Memory B cell (primary cell): ENCODE results near the gene EXOC7.
A peak's percentile ranks its signal among the peaks of the same experiment; 100 is the strongest.

Experiments
- ATAC-seq: fragments of 150-1000 bp; cut with Tn5 transposase; 2 replicates; pipeline ENCODE4 v1.10.0; 2021; ENCODE audit warnings: low read depth, mild to moderate bottlenecking, moderate library complexity
- DNase-seq, 2 donors: peaks; one replicate each; pipeline ENCODE4 v3.0.0; 2022; ENCODE audit warnings: low spot score in 2 of 2
- H3K27ac Mint-ChIP-seq: one replicate; pipeline ENCODE4 v1.8.0; 2022; ENCODE audit warnings: mild to moderate bottlenecking, moderate library complexity, mixed read lengths
- H3K27me3 Mint-ChIP-seq: one replicate; pipeline ENCODE4 v1.8.0; 2022; ENCODE audit warnings: mixed read lengths
- H3K36me3 Mint-ChIP-seq: one replicate; pipeline ENCODE4 v1.8.0; 2022; ENCODE audit warnings: mild to moderate bottlenecking, mixed read lengths
- H3K4me1 Mint-ChIP-seq: one replicate; pipeline ENCODE4 v1.8.0; 2022; ENCODE audit warnings: mixed read lengths
- H3K4me3 Mint-ChIP-seq: one replicate; pipeline ENCODE4 v1.8.0; 2022; ENCODE audit warnings: mild to moderate bottlenecking, moderate library complexity, mixed read lengths
- H3K9me3 Mint-ChIP-seq: one replicate; pipeline ENCODE4 v1.8.0; 2022; ENCODE audit warnings: mixed read lengths

EXOC7 gene

DNA sequence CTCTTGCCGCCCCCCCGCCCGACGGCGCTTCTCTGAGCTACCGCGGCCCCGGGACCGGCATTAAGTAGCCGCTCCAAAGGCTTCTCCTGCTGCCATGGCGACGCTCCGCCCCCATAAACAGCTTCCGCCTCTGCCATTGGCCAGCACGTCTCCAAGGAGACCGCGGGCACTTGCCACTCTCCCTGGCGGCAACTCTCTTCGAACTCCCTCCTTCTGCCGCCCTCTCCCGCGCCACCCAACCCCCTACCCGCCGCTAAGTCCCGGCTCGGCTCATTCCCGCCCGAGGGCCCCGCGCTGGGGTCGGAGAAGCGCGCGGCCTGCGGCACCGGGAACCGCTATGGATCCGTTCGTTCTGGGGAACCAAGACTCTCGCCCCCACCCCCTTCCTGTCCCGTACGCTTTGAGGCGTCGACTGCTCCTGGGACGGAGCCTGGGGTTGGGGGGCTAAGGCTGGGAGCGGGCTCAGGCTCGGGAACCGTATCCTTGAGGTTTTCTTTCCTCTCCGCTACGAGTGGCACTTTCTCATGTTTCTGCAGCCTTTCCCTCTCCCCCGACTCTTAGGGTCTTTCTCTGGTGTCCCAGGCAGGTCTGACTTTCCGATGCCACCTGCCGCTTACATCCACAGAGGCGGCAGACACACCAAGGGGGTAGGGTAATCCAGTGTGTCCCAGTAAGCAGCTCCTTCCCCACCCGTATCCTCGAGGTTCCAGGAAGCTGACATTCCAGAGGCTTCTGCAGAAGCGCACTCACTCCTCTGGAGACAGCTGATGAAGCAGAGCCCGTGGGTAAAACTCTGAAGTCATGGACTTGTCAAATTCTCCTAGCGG, 37.8 kb upstream of the EXOC7 start, which contains the start of gene FOXJ1:
Gene FOXJ1 (minus strand): TSS at position 34 of the 827 bp plus-strand sequence. CDS start 850 bp downstream, outside the sequence.
- Mint-ChIP-seq H3K36me3 (no peaks in the 10 kb centered on the region), H3K27ac (peak within 1 kb of the TSS; percentile 85), H3K27me3 (peaks cover 11% of the 10 kb centered on the region), H3K9me3 (no peaks in the 10 kb centered on the region), H3K4me3 (peak within 1 kb of the TSS; percentile 74), H3K4me1 (peaks cover 36% of the 10 kb centered on the region)
- ATAC-seq = peak; percentile 85
- DNase-seq = peak; percentile 91

DNA sequence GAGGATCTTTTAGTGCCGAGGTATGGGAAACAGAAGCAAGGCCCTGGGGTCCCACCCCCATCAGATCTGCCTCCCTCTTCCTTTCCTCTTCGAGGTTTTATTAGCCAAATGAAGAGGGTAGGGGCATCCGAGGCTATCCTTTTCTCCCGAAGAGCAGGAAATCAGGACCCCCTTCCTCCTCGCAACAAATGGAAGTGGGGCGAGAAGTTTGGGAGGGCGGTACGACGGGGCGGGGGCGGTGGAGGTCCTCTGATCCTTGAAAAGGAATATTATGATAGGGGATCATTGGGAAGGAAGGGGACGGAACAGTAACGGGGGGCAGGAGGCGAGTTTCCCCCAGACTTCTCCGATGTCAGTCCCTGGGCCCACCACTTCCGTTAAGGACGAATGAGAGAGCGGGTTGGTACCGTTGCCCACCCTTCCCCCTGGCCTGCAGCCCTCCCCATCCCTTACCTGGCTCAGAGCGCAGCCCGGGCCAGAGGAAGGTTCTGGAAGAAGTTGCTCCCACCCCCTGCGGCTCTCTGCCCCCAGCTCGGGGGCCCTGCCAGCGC, 37.1 kb upstream of the EXOC7 start:
- H3K4me3 Mint-ChIP-seq = peak overlapping the region; percentile 74
- no peaks in the 10 kb centered on the region for H3K9me3 Mint-ChIP-seq
- DNase-seq (no peak), ATAC-seq (peak; percentile 3)
- H3K4me1 Mint-ChIP-seq = peaks cover 30% of the 10 kb centered on the region
- H3K27me3 Mint-ChIP-seq = peaks cover 11% of the 10 kb centered on the region
- no peaks in the 10 kb centered on the region for H3K36me3 Mint-ChIP-seq
- H3K27ac Mint-ChIP-seq = peak overlapping the region; percentile 85

DNA sequence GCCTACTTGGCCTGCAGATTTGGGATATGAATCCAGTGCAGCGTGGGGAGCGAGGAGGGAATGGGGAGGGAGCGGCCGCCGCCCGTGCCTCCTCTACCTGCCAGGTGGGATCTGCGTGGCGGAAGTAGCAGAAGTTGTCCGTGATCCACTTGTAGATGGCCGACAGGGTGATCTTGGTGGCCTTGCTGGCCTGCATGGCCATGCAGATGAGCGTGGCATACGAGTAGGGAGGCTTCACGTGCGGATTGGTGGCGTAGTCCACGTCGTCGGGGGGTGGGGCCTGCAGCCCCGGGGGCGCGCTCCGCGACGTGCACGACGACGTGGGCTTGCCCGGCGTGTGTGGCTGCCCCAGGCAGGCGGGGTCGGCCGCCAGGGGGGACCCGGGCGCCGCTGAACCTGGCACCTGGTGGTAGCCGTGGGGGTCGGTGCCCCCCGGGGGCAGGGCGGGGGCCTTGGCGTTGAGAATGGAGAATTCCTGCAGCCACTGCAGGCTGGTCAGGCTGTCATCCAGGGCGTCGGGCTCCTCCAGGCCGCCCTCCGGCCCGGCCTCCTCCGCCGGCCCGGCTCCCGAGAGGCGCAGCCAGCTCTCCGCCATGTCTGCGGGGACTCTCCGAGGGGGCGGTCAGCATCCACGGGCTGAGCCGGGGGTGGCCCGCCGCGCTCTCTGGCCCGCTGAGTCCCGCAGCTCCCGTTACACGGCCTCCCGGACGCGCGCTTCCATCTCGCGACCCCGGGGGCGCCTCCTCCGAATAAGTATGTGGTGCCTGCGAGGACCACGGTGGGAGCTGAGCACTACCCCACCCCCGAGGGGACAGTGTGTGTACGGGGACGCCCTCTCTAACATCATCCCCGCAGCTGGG, 36.4 kb upstream of the EXOC7 start:
- H3K4me1 Mint-ChIP-seq = peaks cover 27% of the 10 kb centered on the region
- H3K9me3 Mint-ChIP-seq = no peaks in the 10 kb centered on the region
- ATAC-seq (peak; percentile 40), DNase-seq (peak; percentile 34 to 51)
- H3K27ac Mint-ChIP-seq = peak overlapping the region; percentile 85
- H3K36me3 Mint-ChIP-seq = no peaks in the 10 kb centered on the region
- H3K4me3 Mint-ChIP-seq = peak overlapping the region; percentile 74
- peaks cover 13% of the 10 kb centered on the region for H3K27me3 Mint-ChIP-seq

GRCh38 chr17:76138896-76139752, 35.5 kb upstream of the EXOC7 start:
- Mint-ChIP-seq H3K27ac (no peak overlapping the region), H3K4me3 (peak overlapping the region; percentile 64), H3K27me3 (peaks cover 14% of the 10 kb centered on the region), H3K9me3 (no peaks in the 10 kb centered on the region), H3K36me3 (no peaks in the 10 kb centered on the region), H3K4me1 (peaks cover 22% of the 10 kb centered on the region)
- no peak for DNase-seq
- ATAC-seq = no peak

DNA sequence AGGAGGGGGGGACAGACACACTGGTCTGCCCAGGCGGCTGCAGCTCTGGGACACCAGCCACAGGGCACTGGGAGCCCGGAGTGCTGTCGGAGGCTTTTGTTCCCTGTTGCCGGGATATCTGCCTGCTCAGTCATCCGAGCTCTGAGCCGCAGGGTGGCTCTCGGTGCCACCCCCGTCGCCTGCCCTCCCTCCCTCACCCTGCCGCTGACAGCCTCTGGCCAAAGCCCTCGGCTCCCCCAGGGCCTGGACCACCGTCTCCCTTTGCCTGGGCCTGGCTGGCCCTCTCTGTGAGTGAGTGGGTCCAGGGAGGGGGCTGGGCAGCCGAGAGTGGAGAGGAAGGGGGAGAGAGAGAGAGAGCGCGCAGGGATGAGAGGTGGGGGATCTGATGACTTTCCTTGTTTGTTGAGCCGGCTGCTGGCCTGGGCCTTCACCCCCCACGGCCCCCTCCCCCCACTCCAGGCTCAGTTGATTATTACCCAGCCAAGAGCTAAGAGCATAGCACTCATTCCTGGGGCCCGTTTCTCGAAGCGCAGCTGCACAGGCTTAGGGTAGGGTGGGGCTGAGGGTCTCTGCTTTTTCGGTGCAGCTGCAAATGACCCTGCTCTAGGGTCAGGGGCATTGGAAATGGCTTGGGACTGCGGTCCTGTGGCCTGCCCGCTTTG, 34.8 kb upstream of the EXOC7 start:
- no peak overlapping the region for H3K27ac Mint-ChIP-seq
- H3K27me3 Mint-ChIP-seq = peaks cover 17% of the 10 kb centered on the region
- no peak overlapping the region for H3K4me3 Mint-ChIP-seq
- no peaks in the 10 kb centered on the region for H3K36me3 Mint-ChIP-seq
- ATAC-seq (no peak), DNase-seq (no peak)
- no peaks in the 10 kb centered on the region for H3K9me3 Mint-ChIP-seq
- H3K4me1 Mint-ChIP-seq = peaks cover 22% of the 10 kb centered on the region

DNA sequence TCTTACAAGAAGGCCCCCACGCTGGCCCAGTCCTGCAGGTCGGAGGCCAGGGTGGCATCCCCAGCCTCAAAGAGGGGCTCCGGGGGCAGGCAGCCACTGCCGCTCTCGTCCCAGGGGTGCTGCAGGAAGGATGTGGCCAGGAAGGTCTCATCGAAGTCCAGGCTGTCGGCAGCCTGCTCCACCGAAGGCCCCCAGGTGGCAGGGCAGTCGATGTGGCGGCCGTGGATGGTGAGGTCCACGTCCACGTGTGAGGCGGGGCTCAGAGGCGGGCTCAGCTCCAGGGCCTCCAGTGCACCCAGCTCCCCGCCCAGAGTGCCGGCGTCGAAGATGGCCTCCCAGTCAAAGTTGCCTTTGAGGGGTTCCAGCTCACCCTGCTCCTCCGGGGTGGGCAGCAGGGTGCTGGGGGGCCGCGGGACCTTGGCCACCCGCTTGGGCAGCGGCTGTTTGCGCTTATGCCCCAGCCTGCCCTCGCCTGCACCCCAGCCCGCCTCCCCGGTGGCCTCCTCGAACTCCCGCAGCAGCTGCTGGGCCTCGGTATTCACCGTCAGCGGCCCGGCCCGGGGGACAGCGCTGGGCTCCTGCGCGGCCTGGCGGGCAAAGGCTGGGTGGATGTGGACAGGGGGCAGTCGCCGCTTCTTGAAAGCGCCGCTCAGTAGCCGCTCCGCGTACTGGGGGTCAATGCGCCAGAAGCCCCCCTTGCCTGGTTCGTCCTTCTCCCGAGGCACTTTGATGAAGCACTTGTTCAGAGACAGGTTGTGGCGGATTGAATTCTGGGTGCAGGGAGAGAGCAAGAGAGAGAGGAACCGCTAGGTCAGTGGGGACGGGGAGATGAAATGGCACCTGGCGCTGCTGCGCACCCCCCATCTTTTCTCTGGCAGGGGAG, 34.0 kb upstream of the EXOC7 start:
- H3K27me3 Mint-ChIP-seq = peaks cover 19% of the 10 kb centered on the region
- no peak overlapping the region for H3K4me3 Mint-ChIP-seq

DNA sequence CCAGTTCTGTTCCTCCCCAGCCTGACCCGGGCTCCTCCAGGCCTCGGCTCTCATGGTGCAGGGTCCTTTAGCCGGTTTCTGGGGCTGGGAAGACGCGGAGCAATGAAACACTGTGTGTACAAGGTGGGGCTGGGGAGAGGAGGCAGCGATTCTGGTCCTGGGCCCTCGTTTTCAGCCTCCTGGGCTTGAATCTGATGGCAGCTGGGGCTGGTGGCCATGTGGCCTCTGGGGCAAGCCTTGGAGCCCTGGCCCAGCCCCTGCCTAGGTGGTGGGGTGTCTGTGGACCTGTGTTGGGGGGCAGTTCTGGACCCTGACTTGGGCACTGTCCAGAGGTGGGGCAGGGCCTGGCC, 33.4 kb upstream of the EXOC7 start:
- Mint-ChIP-seq H3K27me3 (peaks cover 19% of the 10 kb centered on the region), H3K4me1 (peaks cover 15% of the 10 kb centered on the region), H3K9me3 (no peaks in the 10 kb centered on the region), H3K4me3 (no peak overlapping the region), H3K27ac (no peak overlapping the region), H3K36me3 (no peaks in the 10 kb centered on the region)
- DNase-seq = no peak
- ATAC-seq = no peak

More for the DNA sequence above, 34.0 kb upstream of the EXOC7 start:
- H3K27ac Mint-ChIP-seq = no peak overlapping the region
- H3K4me1 Mint-ChIP-seq = peaks cover 19% of the 10 kb centered on the region
- DNase-seq (no peak), ATAC-seq (no peak)
- H3K36me3 Mint-ChIP-seq = no peaks in the 10 kb centered on the region
- no peaks in the 10 kb centered on the region for H3K9me3 Mint-ChIP-seq

GRCh38 chr17:76136276-76137000, 32.9 kb upstream of the EXOC7 start:
- Mint-ChIP-seq H3K4me1 (peaks cover 12% of the 10 kb centered on the region), H3K27ac (no peak overlapping the region)

GRCh38 chr17:76135810-76136188, 32.2 kb upstream of the EXOC7 start:
- no peaks in the 10 kb centered on the region for H3K9me3 Mint-ChIP-seq
- no peaks in the 10 kb centered on the region for H3K36me3 Mint-ChIP-seq
- DNase-seq (no peak), ATAC-seq (no peak)
- H3K27ac Mint-ChIP-seq = no peak overlapping the region
- peaks cover 21% of the 10 kb centered on the region for H3K27me3 Mint-ChIP-seq
- no peak overlapping the region for H3K4me3 Mint-ChIP-seq
- H3K4me1 Mint-ChIP-seq = peaks cover 12% of the 10 kb centered on the region

More at GRCh38 chr17:76136276-76137000, 32.9 kb upstream of the EXOC7 start:
- DNase-seq = no peak
- ATAC-seq = no peak
- Mint-ChIP-seq H3K27me3 (peaks cover 19% of the 10 kb centered on the region), H3K9me3 (no peaks in the 10 kb centered on the region), H3K36me3 (no peaks in the 10 kb centered on the region), H3K4me3 (no peak overlapping the region)

DNA sequence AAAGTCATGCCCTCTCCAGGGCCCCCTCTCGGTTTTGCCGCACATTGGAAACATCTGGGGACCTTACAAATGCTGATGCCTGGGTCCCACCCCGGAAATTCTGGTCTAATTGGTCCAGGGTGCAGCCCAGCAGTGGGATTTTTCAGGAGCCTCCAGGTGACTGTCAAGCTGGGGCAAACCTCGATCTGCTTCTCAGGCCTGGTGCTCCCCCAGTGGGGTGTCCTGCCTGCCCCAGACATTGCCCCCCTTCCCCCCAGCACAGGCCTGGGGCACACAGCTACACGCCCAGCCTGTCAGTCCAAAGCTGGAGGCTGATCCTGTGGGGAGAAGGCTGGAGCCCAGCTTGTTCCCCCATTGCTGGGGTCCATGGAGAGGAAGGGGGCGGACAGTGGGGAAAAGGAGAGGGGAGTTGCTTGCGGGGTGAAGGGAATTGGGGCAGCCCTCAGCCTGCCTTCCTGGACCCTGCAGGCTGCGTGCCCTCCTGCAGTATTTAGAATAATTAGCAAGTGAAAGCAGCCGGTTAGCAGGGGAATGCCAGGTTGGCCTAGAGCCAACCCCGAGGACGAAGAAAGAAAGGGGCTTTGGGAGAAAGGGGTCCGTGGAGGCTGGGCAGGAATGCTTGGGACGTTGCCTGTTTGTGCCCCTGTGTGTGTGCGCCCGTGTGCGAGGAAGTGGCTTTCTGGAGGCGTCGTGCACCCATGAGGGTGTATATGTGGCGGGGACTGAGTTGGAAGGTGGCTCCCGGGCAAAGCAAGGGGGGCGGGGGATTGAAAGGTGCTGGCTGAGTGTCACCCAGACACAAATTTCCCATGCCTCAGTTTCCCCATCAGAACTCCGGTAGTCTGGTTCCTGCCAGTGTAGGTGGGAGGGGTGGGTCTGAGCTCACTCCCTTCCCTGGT, 31.6 kb upstream of the EXOC7 start:
- ATAC-seq (peak; percentile 24), DNase-seq (no peak)
- H3K27ac Mint-ChIP-seq = no peak overlapping the region
- H3K4me1 Mint-ChIP-seq = peaks cover 11% of the 10 kb centered on the region
- H3K36me3 Mint-ChIP-seq = no peaks in the 10 kb centered on the region
- peaks cover 22% of the 10 kb centered on the region for H3K27me3 Mint-ChIP-seq
- no peaks in the 10 kb centered on the region for H3K9me3 Mint-ChIP-seq
- no peak overlapping the region for H3K4me3 Mint-ChIP-seq
